NT2/D1 (cell line): ENCODE measurements around the gene INVS.

Source experiments
- SUZ12 ChIP-seq: IDR thresholded peaks from 2 replicates; pipeline ENCODE4 v1.6.1; 2011; ENCODE audit not compliant: insufficient read length, insufficient read depth; ENCODE audit errors: extremely low read depth
- YY1 ChIP-seq: IDR thresholded peaks from 2 replicates; pipeline ENCODE4 v1.6.1; 2011; ENCODE audit not compliant: insufficient read length, insufficient read depth
- ZNF274 ChIP-seq: IDR thresholded peaks from 2 replicates; pipeline ENCODE4 v1.6.1; 2011; ENCODE audit warnings: mild to moderate bottlenecking, low read depth, low read length

DNA sequence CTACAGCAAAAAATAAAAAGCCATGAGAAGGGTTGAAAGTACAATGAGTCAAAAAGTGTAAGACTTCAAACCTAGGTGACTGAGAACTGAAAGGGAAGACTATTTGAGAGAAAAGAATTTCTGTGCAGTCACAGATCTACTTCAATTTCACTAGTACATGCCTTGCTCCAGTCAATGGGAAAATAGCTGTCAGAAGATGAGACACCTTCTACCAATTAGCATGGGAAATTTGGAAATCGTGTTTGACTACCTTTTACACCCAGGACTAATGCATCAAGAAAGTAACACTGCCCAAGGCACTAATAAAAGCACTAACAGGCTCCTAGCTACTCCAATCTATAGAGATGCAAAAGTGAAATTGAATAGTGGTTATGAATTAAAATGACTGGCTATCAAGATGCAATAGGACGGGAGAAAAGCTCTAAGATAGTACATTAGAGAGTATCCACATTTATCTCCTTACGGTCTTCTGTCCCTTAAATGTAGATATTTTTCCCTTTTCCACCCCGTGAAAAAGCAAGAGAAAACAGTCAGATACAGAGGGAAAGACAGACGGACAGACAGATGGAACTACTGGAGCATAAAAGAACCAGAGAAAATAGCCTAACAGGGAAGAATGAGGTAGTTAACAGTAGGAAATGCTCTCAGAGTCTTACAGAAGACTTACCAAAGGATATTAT, 15.5 kb upstream of the INVS start:
- TF ChIP-seq YY1, result no peak
- no peak for TF ChIP-seq SUZ12
- TF ChIP-seq ZNF274, result no peak
